GM23248 (cell line): ENCODE data around the gene TSPAN4. TPM values are rescaled to one million over a fixed set of nuclear protein-coding genes. Genes with fewer than 3 reads are reported as not detected.

Experiments
- DNase-seq: peaks from one replicate; pipeline ENCODE4 v3.0.0-alpha.2; 2015
- H2AFZ ChIP-seq: fragments of 200-600 bp; sonication (generic); 2 replicates; pipeline ENCODE4 v1.6.1; 2016; ENCODE audit warnings: antibody characterized with exemption
- H3F3A ChIP-seq: fragments of 200-600 bp; sonication (generic); 2 replicates; pipeline ENCODE4 v1.6.1; 2016; ENCODE audit warnings: mild to moderate bottlenecking, antibody characterized with exemption, mixed run types; ENCODE audit not compliant: insufficient read depth
- H3K27ac ChIP-seq: fragments of 200-600 bp; sonication (generic); 2 replicates; pipeline ENCODE4 v1.5.1; 2016; ENCODE audit warnings: mild to moderate bottlenecking
- H3K27me3 ChIP-seq: fragments of 200-600 bp; sonication (generic); replicated peaks from 2 replicates; pipeline ENCODE4 v1.6.1; 2016; ENCODE audit warnings: mild to moderate bottlenecking; ENCODE audit not compliant: insufficient read depth
- H3K36me3 ChIP-seq: fragments of 200-600 bp; sonication (generic); 2 replicates; pipeline ENCODE4 v1.6.1; 2016; ENCODE audit warnings: low read depth, mild to moderate bottlenecking
- H3K4me1 ChIP-seq: fragments of 200-600 bp; sonication (generic); 2 replicates; pipeline ENCODE4 v1.6.1; 2016; ENCODE audit warnings: mild to moderate bottlenecking; ENCODE audit not compliant: insufficient read depth
- H3K4me2 ChIP-seq: fragments of 200-600 bp; sonication (generic); one replicate; pipeline ENCODE4 v1.6.1; 2016; ENCODE audit warnings: mild to moderate bottlenecking; ENCODE audit not compliant: unreplicated experiment
- H3K4me3 ChIP-seq: fragments of 200-600 bp; sonication (generic); 2 replicates; pipeline ENCODE4 v1.5.1; 2016; ENCODE audit warnings: mild to moderate bottlenecking
- H3K79me2 ChIP-seq: fragments of 200-600 bp; sonication (generic); 2 replicates; pipeline ENCODE4 v1.6.1; 2016; ENCODE audit warnings: mild to moderate bottlenecking; ENCODE audit not compliant: insufficient read depth
- H3K9ac ChIP-seq: fragments of 200-600 bp; sonication (generic); 2 replicates; pipeline ENCODE4 v1.6.1; 2016; ENCODE audit warnings: mild to moderate bottlenecking
- H3K9me2 ChIP-seq: fragments of 200-600 bp; sonication (generic); 2 replicates; pipeline ENCODE4 v1.6.1; 2016; ENCODE audit warnings: mixed run types, mild to moderate bottlenecking, moderate library complexity; ENCODE audit not compliant: insufficient read depth
- H3K9me3 ChIP-seq: fragments of 200-600 bp; sonication (generic); one replicate; pipeline ENCODE4 v1.6.1; 2017; ENCODE audit warnings: low read depth
- H4K20me1 ChIP-seq: fragments of 200-600 bp; sonication (generic); 2 replicates; pipeline ENCODE4 v1.6.0; 2016; ENCODE audit not compliant: insufficient read depth
- EZH2 ChIP-seq: fragments of 200-600 bp; sonication (generic); IDR thresholded peaks from 2 replicates; pipeline ENCODE4 v1.6.1; 2018; ENCODE audit warnings: antibody characterized with exemption, mild to moderate bottlenecking; ENCODE audit not compliant: insufficient read depth, poor library complexity, severe bottlenecking
- EZH2phosphoT487 ChIP-seq: fragments of 200-600 bp; sonication (generic); IDR thresholded peaks from 2 replicates; pipeline ENCODE4 v1.6.1; 2018; ENCODE audit warnings: antibody characterized with exemption, moderate library complexity, mild to moderate bottlenecking, low read depth; ENCODE audit not compliant: insufficient read depth
- WGBS, 2 experiments: methylation state at CpG; one replicate each; pipeline ENCODE4 v1.1.6; 2015 to 2017; ENCODE audit warnings: low lambda C conversion rate in 2 of 2, low coverage in 1 of 2; ENCODE audit errors: missing lambda C conversion rate in 2 of 2; 5-methylcytosine and 5-hydroxymethylcytosine counted together
- in situ Hi-C: fragments of 300-500 bp; cut with MboI; formaldehyde crosslinking; loops from 2 replicates; pipeline ENCODE4 v1.15.0; 2020
- polyA plus RNA-seq: library from polyadenylated mRNA; unstranded; fragments of >200 nt; fragmentation: Nextera tagmentation; extraction: Ambion mirVana; gene quantifications from 2 replicates; pipeline ENCODE4 v1.2.1, GENCODE V29; 2016
- total RNA-seq: library from RNA; depleted of rRNA; stranded (reverse); fragments of >200 nt; shearing (Covaris generic); gene quantifications from 2 replicates; pipeline ENCODE4 v1.2.3, GENCODE V29; 2014

The TSPAN4 gene
- total and polyA plus RNA-seq, 2 experiments from 2014 or later = 343 to 393 TPM

- in situ Hi-C loops = loop anchor here (10.0 kb wide), 1 partner anchor 154 kb away; no protein-coding TSS in a partner anchor
Measured at GRCh38 chr11:900545-900944, 57.9 kb downstream of the TSPAN4 start.

GRCh38 chr11:901452-902061, 58.9 kb downstream of the TSPAN4 start:
- Histone ChIP-seq H3F3A (no peaks in the 10 kb centered on the region), H3K9me2 (no peaks in the 10 kb centered on the region), H3K36me3 (peaks cover 4% of the 10 kb centered on the region; the same call in 1 of the 2 replicates), H3K9ac (no peak overlapping the region), H3K27ac (no peak overlapping the region), H3K9me3 (no peaks in the 10 kb centered on the region), H3K27me3 (no peaks in the 10 kb centered on the region), H3K79me2 (peaks cover 13% of the 10 kb centered on the region; the same call in 1 of the 2 replicates), H3K4me2 (no peak overlapping the region), H4K20me1 (no peaks in the 10 kb centered on the region), H3K4me1 (no peaks in the 10 kb centered on the region), H2AFZ (no peak overlapping the region), H3K4me3 (no peak overlapping the region)
- TF ChIP-seq EZH2 (no peak), EZH2phosphoT487 (no peak)
- in situ Hi-C loops = loop anchor here (10.0 kb wide), 1 partner anchor 153 kb away; no protein-coding TSS in a partner anchor
- 87 to 88% methylated on average over 19 of the region's 19 CpGs for WGBS, 2 experiments
- DNase-seq = no peak

More at GRCh38 chr11:900545-900944, 57.9 kb downstream of the TSPAN4 start:
- no peaks in the 10 kb centered on the region for H3K9me3 ChIP-seq
- no peak for DNase-seq
- no peak overlapping the region for H3K4me2 ChIP-seq
- 91% methylated on average over 6 to 7 of the region's 7 CpGs for WGBS, 2 experiments
- H3F3A ChIP-seq = no peaks in the 10 kb centered on the region
- H3K79me2 ChIP-seq = peaks cover 7% of the 10 kb centered on the region; the same call in 1 of the 2 replicates
- H3K4me3 ChIP-seq = no peak overlapping the region
- no peak overlapping the region for H2AFZ ChIP-seq
- no peaks in the 10 kb centered on the region for H3K9me2 ChIP-seq
- H3K4me1 ChIP-seq = no peaks in the 10 kb centered on the region
- H4K20me1 ChIP-seq = no peaks in the 10 kb centered on the region
- peaks cover 4% of the 10 kb centered on the region; the same call in 1 of the 2 replicates for H3K36me3 ChIP-seq
- TF ChIP-seq EZH2phosphoT487 (no peak), EZH2 (no peak)
- H3K27ac ChIP-seq = no peak overlapping the region
- H3K9ac ChIP-seq = no peak overlapping the region
- H3K27me3 ChIP-seq = no peaks in the 10 kb centered on the region

- Histone ChIP-seq H3K4me3 (no peak overlapping the region), H3K79me2 (peaks cover 31% of the 10 kb centered on the region), H4K20me1 (no peaks in the 10 kb centered on the region), H3K4me2 (no peak overlapping the region), H3F3A (no peaks in the 10 kb centered on the region), H3K9ac (no peak overlapping the region), H3K27ac (no peak overlapping the region), H3K27me3 (no peaks in the 10 kb centered on the region), H3K4me1 (0 out of 2 replicates have a peak, but pooled peaks cover 2% of the 10 kb centered on the region), H2AFZ (no peak overlapping the region), H3K36me3 (peaks cover 4% of the 10 kb centered on the region; the same call in 1 of the 2 replicates), H3K9me2 (no peaks in the 10 kb centered on the region), H3K9me3 (no peaks in the 10 kb centered on the region)
- in situ Hi-C loops = loop anchor here (10.0 kb wide), 1 partner anchor 150 kb away; no protein-coding TSS in a partner anchor
- 95 to 96% methylated on average over 6 to 7 of the region's 7 CpGs for WGBS, 2 experiments
- TF ChIP-seq EZH2 = no peak
- TF ChIP-seq EZH2phosphoT487 = no peak
- no peak for DNase-seq
Measured at GRCh38 chr11:904380-904779, 61.7 kb downstream of the TSPAN4 start.

- no peaks in the 10 kb centered on the region for H3K9me2 ChIP-seq
- no peak overlapping the region for H3K27ac ChIP-seq
- H3K27me3 ChIP-seq = no peaks in the 10 kb centered on the region
- H3K4me2 ChIP-seq = no peak overlapping the region
- H3K4me1 ChIP-seq = 0 out of 2 replicates have a peak, but pooled peaks cover 3% of the 10 kb centered on the region
- H3F3A ChIP-seq = no peaks in the 10 kb centered on the region
- H4K20me1 ChIP-seq = no peaks in the 10 kb centered on the region
- no peaks in the 10 kb centered on the region for H3K9me3 ChIP-seq
- TF ChIP-seq EZH2phosphoT487 (no peak), EZH2 (no peak)
- 85 to 87% methylated on average over 7 of the region's 7 CpGs for whole genome bisulfite sequencing, 2 experiments
- peaks cover 43% of the 10 kb centered on the region for H3K79me2 ChIP-seq
- no peak overlapping the region for H3K4me3 ChIP-seq
- 0 out of 2 replicates have a peak, but pooled peaks cover 4% of the 10 kb centered on the region for H3K36me3 ChIP-seq
- no peak for DNase-seq
- in situ Hi-C loops = loop anchor here (10.0 kb wide), 1 partner anchor 149 kb away; no protein-coding TSS in a partner anchor
- H3K9ac ChIP-seq = no peak overlapping the region
- no peak overlapping the region for H2AFZ ChIP-seq
Measured at GRCh38 chr11:905952-906351, 63.3 kb downstream of the TSPAN4 start.
